GM12878 (cell line): ENCODE data around the gene BBX.

Experiments used
- CEBPB ChIP-seq, 2 experiments: fragments of 150-350 bp in 1 of 2; IDR thresholded peaks; 2 replicates each; pipeline ENCODE4 v1.6.1; 2012 to 2014; ENCODE audit warnings: low read depth in 2 of 2, low read length in 2 of 2, borderline replicate concordance in 1 of 2, inconsistent platforms in 1 of 2
- CREB1 ChIP-seq: IDR thresholded peaks from 2 replicates; pipeline ENCODE4 v1.6.1; 2012; ENCODE audit warnings: low read depth, mild to moderate bottlenecking, inconsistent platforms
- CREM ChIP-seq: IDR thresholded peaks from 2 replicates; pipeline ENCODE4 v1.6.1; 2014; ENCODE audit warnings: antibody characterized with exemption, low read depth
- NFIC ChIP-seq: IDR thresholded peaks from 2 replicates; pipeline ENCODE4 v1.6.1; 2012; ENCODE audit warnings: low read depth, mild to moderate bottlenecking, inconsistent platforms, low read length, moderate library complexity
- NRF1 ChIP-seq: conservative IDR thresholded peaks from 2 replicates; pipeline ENCODE4 v1.6.1; 2011; ENCODE audit warnings: mild to moderate bottlenecking, low read depth, low read length, improper control_type of control experiment
- POLR2A ChIP-seq: IDR thresholded peaks from 2 replicates; pipeline ENCODE4 v1.6.1; 2011; ENCODE audit warnings: low read depth, mild to moderate bottlenecking, low read length
- STAT3 ChIP-seq: IDR thresholded peaks from 2 replicates; pipeline ENCODE4 v1.6.1; 2011; ENCODE audit warnings: low read depth, low read length, improper control_type of control experiment
- ZBED1 ChIP-seq: IDR thresholded peaks from 2 replicates; pipeline ENCODE4 v1.6.1; 2016; ENCODE audit warnings: borderline replicate concordance
- TF ChIP-seq, protein P1 (sequence below), 3 experiments: IDR thresholded peaks in 2 of 3; conservative IDR thresholded peaks in 1 of 3; 2 replicates each; pipeline ENCODE4 v1.5.1; 2011; ENCODE audit warnings: low read depth in 3 of 3, low read length in 3 of 3, mild to moderate bottlenecking in 3 of 3, control low read depth in 2 of 3, moderate library complexity in 2 of 3, inconsistent platforms in 1 of 3, mixed read lengths in 1 of 3; ENCODE audit not compliant: control insufficient read depth in 2 of 3, insufficient read depth in 1 of 3; ENCODE audit errors: extremely low read depth in 1 of 3
- TF ChIP-seq, protein P2 (sequence below): IDR thresholded peaks from 2 replicates; pipeline ENCODE4 v1.6.1; 2012; ENCODE audit warnings: low read depth, low read length, improper control_type of control experiment
- TF ChIP-seq, protein P3 (sequence below): IDR thresholded peaks from 2 replicates; pipeline ENCODE4 v1.6.1; 2012; ENCODE audit warnings: low read length, inconsistent platforms
- TF ChIP-seq, protein P4 (sequence below): IDR thresholded peaks from 2 replicates; pipeline ENCODE4 v1.6.1; 2012; ENCODE audit warnings: mild to moderate bottlenecking, low read depth, low read length

GRCh38 chr3:107822308-107822707 lies 299.5 kb downstream of the BBX start:
- TF ChIP-seq, protein P1, sequence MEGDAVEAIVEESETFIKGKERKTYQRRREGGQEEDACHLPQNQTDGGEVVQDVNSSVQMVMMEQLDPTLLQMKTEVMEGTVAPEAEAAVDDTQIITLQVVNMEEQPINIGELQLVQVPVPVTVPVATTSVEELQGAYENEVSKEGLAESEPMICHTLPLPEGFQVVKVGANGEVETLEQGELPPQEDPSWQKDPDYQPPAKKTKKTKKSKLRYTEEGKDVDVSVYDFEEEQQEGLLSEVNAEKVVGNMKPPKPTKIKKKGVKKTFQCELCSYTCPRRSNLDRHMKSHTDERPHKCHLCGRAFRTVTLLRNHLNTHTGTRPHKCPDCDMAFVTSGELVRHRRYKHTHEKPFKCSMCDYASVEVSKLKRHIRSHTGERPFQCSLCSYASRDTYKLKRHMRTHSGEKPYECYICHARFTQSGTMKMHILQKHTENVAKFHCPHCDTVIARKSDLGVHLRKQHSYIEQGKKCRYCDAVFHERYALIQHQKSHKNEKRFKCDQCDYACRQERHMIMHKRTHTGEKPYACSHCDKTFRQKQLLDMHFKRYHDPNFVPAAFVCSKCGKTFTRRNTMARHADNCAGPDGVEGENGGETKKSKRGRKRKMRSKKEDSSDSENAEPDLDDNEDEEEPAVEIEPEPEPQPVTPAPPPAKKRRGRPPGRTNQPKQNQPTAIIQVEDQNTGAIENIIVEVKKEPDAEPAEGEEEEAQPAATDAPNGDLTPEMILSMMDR (IDR thresholded peaks at IDR 0.05 in 2 of 3, conservative IDR thresholded peaks at IDR 0.05 in 1 of 3; ENCODE audit: control insufficient read depth in 2 of 3, extremely low read depth in 1 of 3, insufficient read depth in 1 of 3, low read depth in 3 of 3, low read length in 3 of 3): no peak
- TF ChIP-seq CREM: no peak
- TF ChIP-seq, protein P2, sequence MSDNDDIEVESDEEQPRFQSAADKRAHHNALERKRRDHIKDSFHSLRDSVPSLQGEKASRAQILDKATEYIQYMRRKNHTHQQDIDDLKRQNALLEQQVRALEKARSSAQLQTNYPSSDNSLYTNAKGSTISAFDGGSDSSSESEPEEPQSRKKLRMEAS: no peak
- TF ChIP-seq NRF1: no peak
- no peak for TF ChIP-seq CEBPB (IDR thresholded peaks at IDR 0.05; ENCODE audit: borderline replicate concordance in 1 of 2, low read depth in 2 of 2, low read length in 2 of 2)
- TF ChIP-seq CREB1: no peak
- TF ChIP-seq POLR2A: no peak
- TF ChIP-seq STAT3: no peak
- TF ChIP-seq, protein P3, sequence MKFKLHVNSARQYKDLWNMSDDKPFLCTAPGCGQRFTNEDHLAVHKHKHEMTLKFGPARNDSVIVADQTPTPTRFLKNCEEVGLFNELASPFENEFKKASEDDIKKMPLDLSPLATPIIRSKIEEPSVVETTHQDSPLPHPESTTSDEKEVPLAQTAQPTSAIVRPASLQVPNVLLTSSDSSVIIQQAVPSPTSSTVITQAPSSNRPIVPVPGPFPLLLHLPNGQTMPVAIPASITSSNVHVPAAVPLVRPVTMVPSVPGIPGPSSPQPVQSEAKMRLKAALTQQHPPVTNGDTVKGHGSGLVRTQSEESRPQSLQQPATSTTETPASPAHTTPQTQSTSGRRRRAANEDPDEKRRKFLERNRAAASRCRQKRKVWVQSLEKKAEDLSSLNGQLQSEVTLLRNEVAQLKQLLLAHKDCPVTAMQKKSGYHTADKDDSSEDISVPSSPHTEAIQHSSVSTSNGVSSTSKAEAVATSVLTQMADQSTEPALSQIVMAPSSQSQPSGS: no peak
- TF ChIP-seq, protein P4, sequence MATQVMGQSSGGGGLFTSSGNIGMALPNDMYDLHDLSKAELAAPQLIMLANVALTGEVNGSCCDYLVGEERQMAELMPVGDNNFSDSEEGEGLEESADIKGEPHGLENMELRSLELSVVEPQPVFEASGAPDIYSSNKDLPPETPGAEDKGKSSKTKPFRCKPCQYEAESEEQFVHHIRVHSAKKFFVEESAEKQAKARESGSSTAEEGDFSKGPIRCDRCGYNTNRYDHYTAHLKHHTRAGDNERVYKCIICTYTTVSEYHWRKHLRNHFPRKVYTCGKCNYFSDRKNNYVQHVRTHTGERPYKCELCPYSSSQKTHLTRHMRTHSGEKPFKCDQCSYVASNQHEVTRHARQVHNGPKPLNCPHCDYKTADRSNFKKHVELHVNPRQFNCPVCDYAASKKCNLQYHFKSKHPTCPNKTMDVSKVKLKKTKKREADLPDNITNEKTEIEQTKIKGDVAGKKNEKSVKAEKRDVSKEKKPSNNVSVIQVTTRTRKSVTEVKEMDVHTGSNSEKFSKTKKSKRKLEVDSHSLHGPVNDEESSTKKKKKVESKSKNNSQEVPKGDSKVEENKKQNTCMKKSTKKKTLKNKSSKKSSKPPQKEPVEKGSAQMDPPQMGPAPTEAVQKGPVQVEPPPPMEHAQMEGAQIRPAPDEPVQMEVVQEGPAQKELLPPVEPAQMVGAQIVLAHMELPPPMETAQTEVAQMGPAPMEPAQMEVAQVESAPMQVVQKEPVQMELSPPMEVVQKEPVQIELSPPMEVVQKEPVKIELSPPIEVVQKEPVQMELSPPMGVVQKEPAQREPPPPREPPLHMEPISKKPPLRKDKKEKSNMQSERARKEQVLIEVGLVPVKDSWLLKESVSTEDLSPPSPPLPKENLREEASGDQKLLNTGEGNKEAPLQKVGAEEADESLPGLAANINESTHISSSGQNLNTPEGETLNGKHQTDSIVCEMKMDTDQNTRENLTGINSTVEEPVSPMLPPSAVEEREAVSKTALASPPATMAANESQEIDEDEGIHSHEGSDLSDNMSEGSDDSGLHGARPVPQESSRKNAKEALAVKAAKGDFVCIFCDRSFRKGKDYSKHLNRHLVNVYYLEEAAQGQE: no peak
- no peak for TF ChIP-seq NFIC
- TF ChIP-seq ZBED1: no peak
